H9 (cell line): ENCODE measurements around the gene CDHR5. TPM values are rescaled to one million over a fixed set of nuclear protein-coding genes. Genes with fewer than 3 reads are reported as not detected.

Experiments
- DNase-seq: peaks from one replicate; pipeline ENCODE4 v3.0.0-alpha.2; 2017
- H2AFZ ChIP-seq: one replicate; pipeline ENCODE4 v1.6.1; 2013; ENCODE audit warnings: mild to moderate bottlenecking, low read length, control low read depth, moderate library complexity
- H2AK5ac ChIP-seq: 2 replicates; pipeline ENCODE4 v1.6.1; 2013; ENCODE audit warnings: low read length, control low read depth, mixed read lengths; ENCODE audit not compliant: insufficient read length
- H2BK120ac ChIP-seq: one replicate; pipeline ENCODE4 v1.6.1; 2013; ENCODE audit warnings: low read depth, mild to moderate bottlenecking, low read length, control low read depth, inconsistent platforms; ENCODE audit not compliant: poor library complexity, severe bottlenecking
- H2BK12ac ChIP-seq: 2 replicates; pipeline ENCODE4 v1.6.1; 2013; ENCODE audit warnings: low read length, control low read depth, mixed read lengths, low read depth; ENCODE audit not compliant: insufficient read length
- H2BK15ac ChIP-seq: 2 replicates; pipeline ENCODE4 v1.6.1; 2013; ENCODE audit warnings: low read depth, low read length, control low read depth
- H2BK20ac ChIP-seq: one replicate; pipeline ENCODE4 v1.6.1; 2013; ENCODE audit warnings: low read depth, mild to moderate bottlenecking, low read length, control low read depth, inconsistent platforms; ENCODE audit not compliant: poor library complexity, severe bottlenecking
- H2BK5ac ChIP-seq: 2 replicates; pipeline ENCODE4 v1.6.1; 2013; ENCODE audit warnings: low read length, control low read depth, mixed read lengths; ENCODE audit not compliant: insufficient read length
- H3K14ac ChIP-seq: 2 replicates; pipeline ENCODE4 v1.6.1; 2013; ENCODE audit warnings: low read length, control low read depth; ENCODE audit not compliant: insufficient read depth
- H3K18ac ChIP-seq: 2 replicates; pipeline ENCODE4 v1.6.1; 2013; ENCODE audit warnings: low read depth, mild to moderate bottlenecking, mixed read lengths, low read length, control low read depth; ENCODE audit not compliant: insufficient read length
- H3K23ac ChIP-seq: 2 replicates; pipeline ENCODE4 v1.6.1; 2013; ENCODE audit warnings: low read length, control low read depth, mixed read lengths, low read depth; ENCODE audit not compliant: insufficient read length
- H3K23me2 ChIP-seq: 2 replicates; pipeline ENCODE4 v1.6.1; 2013; ENCODE audit warnings: low read depth, mild to moderate bottlenecking, mixed read lengths, low read length, control low read depth; ENCODE audit not compliant: insufficient read length, poor library complexity, severe bottlenecking
- H3K27ac ChIP-seq: 2 replicates; pipeline ENCODE4 v1.5.1; 2013; ENCODE audit warnings: low read length, control low read depth, mixed read lengths, low read depth; ENCODE audit not compliant: insufficient read length
- H3K27me3 ChIP-seq: 2 replicates; pipeline ENCODE4 v1.6.1; 2013; ENCODE audit warnings: low read length, control low read depth, inconsistent platforms; ENCODE audit not compliant: insufficient read depth
- H3K4ac ChIP-seq: 2 replicates; pipeline ENCODE4 v1.6.1; 2013; ENCODE audit warnings: low read depth, mild to moderate bottlenecking, control low read depth, inconsistent platforms, low read length, moderate library complexity
- H3K4me1 ChIP-seq: 2 replicates; pipeline ENCODE4 v1.6.1; 2013; ENCODE audit warnings: low read length, control low read depth, inconsistent platforms; ENCODE audit not compliant: insufficient read depth
- H3K4me2 ChIP-seq: 2 replicates; pipeline ENCODE4 v1.6.1; 2013; ENCODE audit warnings: low read length, control low read depth, mixed read lengths; ENCODE audit not compliant: insufficient read length, insufficient read depth
- H3K56ac ChIP-seq: 2 replicates; pipeline ENCODE4 v1.6.1; 2013; ENCODE audit warnings: low read depth, mild to moderate bottlenecking, mixed read lengths, low read length, control low read depth; ENCODE audit not compliant: insufficient read length
- H3K79me1 ChIP-seq: 2 replicates; pipeline ENCODE4 v1.6.1; 2013; ENCODE audit warnings: low read depth, mild to moderate bottlenecking, moderate library complexity, low read length, control low read depth, inconsistent platforms; ENCODE audit not compliant: insufficient read depth, poor library complexity, severe bottlenecking
- H3K79me2 ChIP-seq: 2 replicates; pipeline ENCODE4 v1.6.1; 2013; ENCODE audit warnings: low read length, control low read depth, inconsistent platforms; ENCODE audit not compliant: insufficient read depth
- H3K9ac ChIP-seq: 2 replicates; pipeline ENCODE4 v1.6.1; 2013; ENCODE audit warnings: low read length, control low read depth, mixed read lengths; ENCODE audit not compliant: insufficient read length; ENCODE audit errors: extremely low read depth
- H3K9me3 ChIP-seq: one replicate; pipeline ENCODE4 v1.6.1; 2013; ENCODE audit warnings: low read depth, low read length, inconsistent platforms; ENCODE audit not compliant: control insufficient read depth
- H3T11ph ChIP-seq: one replicate; pipeline ENCODE4 v1.6.1; 2013; ENCODE audit warnings: mild to moderate bottlenecking, low read length, control low read depth, inconsistent platforms
- H4K20me1 ChIP-seq: one replicate; pipeline ENCODE4 v1.6.1; 2013; ENCODE audit not compliant: control insufficient read depth, insufficient read length, insufficient read depth
- H4K5ac ChIP-seq: 2 replicates; pipeline ENCODE4 v1.6.1; 2013; ENCODE audit warnings: low read depth, mild to moderate bottlenecking, mixed read lengths, low read length, control low read depth; ENCODE audit not compliant: insufficient read length
- H4K8ac ChIP-seq: replicated peaks from 2 replicates; pipeline ENCODE4 v1.6.1; 2013; ENCODE audit warnings: low read length, control low read depth, mixed read lengths, low read depth; ENCODE audit not compliant: insufficient read length
- H4K91ac ChIP-seq: 2 replicates; pipeline ENCODE4 v1.6.1; 2013; ENCODE audit warnings: low read depth, mild to moderate bottlenecking, moderate library complexity, mixed read lengths, low read length, control low read depth; ENCODE audit not compliant: insufficient read length
- H3K27ac Mint-ChIP-seq, 3 experiments: 2 replicates in 2 of 3; 3 replicates in 1 of 3; pipeline ENCODE4 v1.8.0; 2020 to 2021; ENCODE audit warnings: mixed read lengths in 3 of 3, mild to moderate bottlenecking in 1 of 3, moderate library complexity in 1 of 3
- H3K27me3 Mint-ChIP-seq: 2 replicates; pipeline ENCODE4 v1.8.0; 2021; ENCODE audit warnings: low read depth, mild to moderate bottlenecking, moderate library complexity, mixed read lengths
- H3K36me3 Mint-ChIP-seq, 3 experiments: 2 replicates in 2 of 3; 3 replicates in 1 of 3; pipeline ENCODE4 v1.8.0; 2020 to 2021; ENCODE audit warnings: low read depth in 3 of 3, mixed read lengths in 3 of 3; ENCODE audit not compliant: insufficient read depth in 1 of 3
- H3K4me1 Mint-ChIP-seq, 2 experiments: 2 replicates each; pipeline ENCODE4 v1.8.0; 2020; ENCODE audit warnings: mixed read lengths in 2 of 2
- H3K4me3 Mint-ChIP-seq, 2 experiments: 2 replicates in 1 of 2; 3 replicates in 1 of 2; pipeline ENCODE4 v1.8.0; 2020 to 2021; ENCODE audit warnings: mild to moderate bottlenecking in 2 of 2, mixed read lengths in 2 of 2, moderate library complexity in 1 of 2
- H3K9me3 Mint-ChIP-seq, 2 experiments: 2 replicates in 1 of 2; 3 replicates in 1 of 2; pipeline ENCODE4 v1.8.0; 2020; ENCODE audit warnings: mild to moderate bottlenecking in 2 of 2, mixed read lengths in 2 of 2, moderate library complexity in 1 of 2
- CTCF ChIP-seq: fragments of 200-600 bp; sonication (generic); conservative IDR thresholded peaks from 3 replicates; pipeline ENCODE4 v1.8.0; 2021; ENCODE audit warnings: antibody characterized with exemption, mild to moderate bottlenecking
- WGBS: extraction: QIAGEN DNeasy Blood & Tissue Kit; methylation state at CpG from one replicate; pipeline ENCODE4 v1.1.7; 2013; ENCODE audit warnings: missing lambda C conversion rate, low lambda C conversion rate, mixed read lengths; ENCODE audit not compliant: insufficient read length; ENCODE audit errors: extremely low coverage; 5-methylcytosine and 5-hydroxymethylcytosine counted together
- total RNA-seq: library from RNA; stranded (reverse); gene quantifications from 2 replicates; pipeline ENCODE4 v1.2.1, GENCODE V29; 2021

Gene CDHR5
- total RNA-seq, 1 experiment from 2014 or later: not detected

- no peak overlapping the region for H4K91ac ChIP-seq
- H3K23me2 ChIP-seq: peaks cover 16% of the 10 kb centered on the region
- no peak overlapping the region for H3K27ac ChIP-seq
- no peaks in the 10 kb centered on the region; the same call in 1 of the 2 replicates for H3K27me3 ChIP-seq
- no CpG with 5 or more reads among the region's 48 CpGs for WGBS
- H3K4me2 ChIP-seq: peak overlapping the region; percentile 94
- H2BK120ac ChIP-seq: no peak overlapping the region
- H4K5ac ChIP-seq: no peak overlapping the region
- H4K8ac ChIP-seq: no peak overlapping the region
- H2AFZ ChIP-seq: no peak overlapping the region
- no peak overlapping the region for H3T11ph ChIP-seq
- H3K56ac ChIP-seq: no peak overlapping the region
- no peak for TF ChIP-seq CTCF
- peak overlapping the region; percentile 52 for H3K18ac ChIP-seq
- no peak overlapping the region for H2AK5ac ChIP-seq
- peaks cover 42% of the 10 kb centered on the region; the same call in 1 of the 2 replicates for H3K79me2 ChIP-seq
- no peak overlapping the region for H2BK20ac ChIP-seq
- no peaks in the 10 kb centered on the region for H3K4me1 ChIP-seq
- H3K9me3 ChIP-seq: no peaks in the 10 kb centered on the region
- peak overlapping the region; percentile 93 for H3K9ac ChIP-seq
- peak overlapping the region; percentile 19 for H3K23ac ChIP-seq
- no peak for DNase-seq
- Mint-ChIP-seq H3K27me3 (peaks cover 14% of the 10 kb centered on the region), H3K4me3 (peak overlapping the region; percentile 86 to 91), H3K9me3 (no peaks in the 10 kb centered on the region), H3K27ac (peak overlapping the region; percentile 66 to 81 (median 79); a peak in 5 of 7 replicates), H3K36me3 (peaks cover 8 to 19% (median 11%) of the 10 kb centered on the region in 3 experiments; a peak in 6 of 7 replicates), H3K4me1 (peaks cover 23 to 28% of the 10 kb centered on the region in 2 experiments)
- H4K20me1 ChIP-seq: no peaks in the 10 kb centered on the region
- H2BK15ac ChIP-seq: no peak overlapping the region
- H3K14ac ChIP-seq: peak overlapping the region; percentile 84
- no peak overlapping the region for H2BK5ac ChIP-seq
- no peak overlapping the region for H3K4ac ChIP-seq
- peaks cover 10% of the 10 kb centered on the region for H3K79me1 ChIP-seq
- H2BK12ac ChIP-seq: no peak overlapping the region
These were observed 47.7 kb downstream of the CDHR5 start for GRCh38 chr11:576811-577610.
